BE2C (cell line): ENCODE data around the gene KLHL18. TPM values are rescaled to one million over a fixed set of nuclear protein-coding genes. Genes with fewer than 3 reads are reported as not detected.

Experiments used
- DNase-seq: peaks from one replicate; pipeline ENCODE4 v3.0.0-alpha.2; 2020
- H3K27me3 ChIP-seq: fragments of 250-450 bp; sonication (Bioruptor Pico); 2 replicates; pipeline ENCODE4 v1.5.1; 2020; ENCODE audit warnings: mild to moderate bottlenecking
- H3K36me3 ChIP-seq: fragments of 250-450 bp; sonication (Bioruptor Pico); 2 replicates; pipeline ENCODE4 v1.5.1; 2020; ENCODE audit warnings: mild to moderate bottlenecking
- H3K4me1 ChIP-seq: fragments of 250-450 bp; sonication (Bioruptor Pico); 2 replicates; pipeline ENCODE4 v1.5.1; 2020
- H3K4me3 ChIP-seq: 2 replicates; pipeline ENCODE4 v1.5.1; 2011; ENCODE audit warnings: low read depth, low read length
- H3K9me3 ChIP-seq: fragments of 250-450 bp; sonication (Bioruptor Pico); 2 replicates; pipeline ENCODE4 v1.5.1; 2020
- CTCF ChIP-seq: IDR thresholded peaks from 2 replicates; pipeline ENCODE4 v1.5.1; 2012; ENCODE audit warnings: mild to moderate bottlenecking, low read depth, low read length
- polyA plus RNA-seq: library from polyadenylated mRNA; unstranded; fragments of >200 nt; gene quantifications from one replicate; pipeline ENCODE4 v1.2.1, GENCODE V29; 2012; ENCODE audit warnings: low read depth, missing spikeins; ENCODE audit not compliant: insufficient read length, insufficient read depth

The KLHL18 gene
- polyA plus RNA-seq: 25.0 TPM

- peak; percentile 88 for DNase-seq
- no peaks in the 10 kb centered on the region for H3K36me3 ChIP-seq
- peak within 1 kb of the TSS; percentile 75 for H3K4me3 ChIP-seq
- H3K4me1 ChIP-seq: no peaks in the 10 kb centered on the region
- no peaks in the 10 kb centered on the region for H3K9me3 ChIP-seq
- H3K27me3 ChIP-seq: no peaks in the 10 kb centered on the region
- TF ChIP-seq CTCF: no peak
Observed at GRCh38 chr3:47282424-47283192, at the start of gene KLHL18, which contains the start of gene KIF9. Gene KLHL18 (plus strand): TSS chr3:47282944. CDS start chr3:47282966, 22 bp downstream. Gene KIF9 (minus strand): TSS chr3:47282799. CDS start chr3:47277374, 5,425 bp downstream.

- DNase-seq: no peak
- Histone ChIP-seq H3K27me3 (no peaks in the 10 kb centered on the region), H3K4me3 (no peak overlapping the region), H3K4me1 (no peaks in the 10 kb centered on the region), H3K36me3 (no peaks in the 10 kb centered on the region), H3K9me3 (no peaks in the 10 kb centered on the region)
- no peak for TF ChIP-seq CTCF
Observed at GRCh38 chr3:47238017-47238416, 44.7 kb upstream of the KLHL18 start.

DNA sequence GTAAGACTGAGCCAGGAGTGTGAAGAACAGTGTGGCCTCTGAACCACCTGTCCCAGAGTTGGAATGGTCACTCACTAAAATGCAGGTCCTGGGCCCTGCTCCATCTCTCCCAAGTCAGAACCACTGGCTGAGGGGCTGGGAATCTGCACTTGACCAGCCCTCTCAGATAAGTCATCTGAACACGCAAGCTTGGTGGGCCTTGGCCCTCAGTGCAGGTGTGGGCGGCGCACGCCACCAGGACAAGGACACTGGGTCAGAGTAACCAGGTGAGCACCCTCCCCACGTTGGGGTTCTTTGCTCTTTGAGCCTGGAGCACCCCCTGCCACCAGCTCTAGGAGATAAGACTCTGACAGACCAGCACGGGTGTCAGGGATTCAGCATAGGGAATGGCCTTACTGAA, 42.8 kb upstream of the KLHL18 start:
- no peak for DNase-seq
- Histone ChIP-seq H3K9me3 (no peaks in the 10 kb centered on the region), H3K27me3 (no peaks in the 10 kb centered on the region), H3K36me3 (no peaks in the 10 kb centered on the region), H3K4me3 (no peak overlapping the region), H3K4me1 (no peaks in the 10 kb centered on the region)
- no peak for TF ChIP-seq CTCF

- Histone ChIP-seq H3K4me3 (no peak overlapping the region), H3K27me3 (no peaks in the 10 kb centered on the region), H3K36me3 (no peaks in the 10 kb centered on the region), H3K9me3 (no peaks in the 10 kb centered on the region), H3K4me1 (no peaks in the 10 kb centered on the region)
- no peak for DNase-seq
- no peak for TF ChIP-seq CTCF
Observed at GRCh38 chr3:47243419-47244147, 39.2 kb upstream of the KLHL18 start.

- no peak for TF ChIP-seq CTCF
- H3K9me3 ChIP-seq: no peaks in the 10 kb centered on the region
- H3K4me3 ChIP-seq: no peak overlapping the region
- no peak for DNase-seq
- H3K27me3 ChIP-seq: no peaks in the 10 kb centered on the region
- no peaks in the 10 kb centered on the region for H3K4me1 ChIP-seq
- no peaks in the 10 kb centered on the region for H3K36me3 ChIP-seq
Observed at GRCh38 chr3:47244531-47245100, 38.1 kb upstream of the KLHL18 start.
